Embryonic facial prominence (tissue), 1 donor: ENCODE data around the gene SLFN14.
"Not testable (repeated sequence)": the region's sequence is repeated elsewhere in the genome, so short reads cannot be mapped to it uniquely, and the experiment has no call there.

Source experiments
- DNase-seq: peaks from one replicate; pipeline ENCODE4 v3.0.0-alpha.2; 2016; ENCODE audit errors: extremely low spot score

The SLFN14 gene

DNA sequence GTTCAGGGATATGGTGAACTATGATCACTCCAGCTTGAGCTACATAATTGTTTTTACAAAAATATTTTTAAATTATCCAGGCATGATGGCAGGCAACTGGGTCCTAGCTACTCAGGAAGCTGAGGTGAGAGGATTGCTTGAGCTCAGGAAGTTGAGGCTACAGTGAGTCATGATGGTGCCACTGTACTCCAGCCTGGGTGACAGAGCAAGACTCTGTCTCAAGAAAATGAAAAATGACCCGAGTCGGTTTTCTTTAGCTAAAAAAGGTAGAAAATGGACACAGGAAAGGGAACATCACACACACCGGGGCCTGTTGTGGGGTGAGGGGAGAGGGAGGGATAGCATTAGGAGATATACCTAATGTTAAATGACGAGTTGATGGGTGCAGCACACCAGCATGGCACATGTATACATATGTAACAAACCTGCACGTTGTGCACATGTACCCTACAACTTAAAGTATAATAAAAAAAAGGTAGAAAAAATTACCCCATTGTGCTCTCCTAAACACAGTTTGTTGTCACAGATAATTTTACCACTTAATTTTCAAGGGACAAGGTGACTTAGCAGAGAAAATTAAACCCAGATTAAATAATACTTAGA lies 38.9 kb downstream of the SLFN14 start:
- not testable (repeated sequence) for DNase-seq

GRCh38 chr17:35521150-35521549 lies 39.5 kb downstream of the SLFN14 start:
- DNase-seq, result no peak

- no peak for DNase-seq
Observed at GRCh38 chr17:35519906-35520442, 40.6 kb downstream of the SLFN14 start.

- no peak for DNase-seq
Observed at GRCh38 chr17:35519439-35519838, 41.2 kb downstream of the SLFN14 start.

DNA sequence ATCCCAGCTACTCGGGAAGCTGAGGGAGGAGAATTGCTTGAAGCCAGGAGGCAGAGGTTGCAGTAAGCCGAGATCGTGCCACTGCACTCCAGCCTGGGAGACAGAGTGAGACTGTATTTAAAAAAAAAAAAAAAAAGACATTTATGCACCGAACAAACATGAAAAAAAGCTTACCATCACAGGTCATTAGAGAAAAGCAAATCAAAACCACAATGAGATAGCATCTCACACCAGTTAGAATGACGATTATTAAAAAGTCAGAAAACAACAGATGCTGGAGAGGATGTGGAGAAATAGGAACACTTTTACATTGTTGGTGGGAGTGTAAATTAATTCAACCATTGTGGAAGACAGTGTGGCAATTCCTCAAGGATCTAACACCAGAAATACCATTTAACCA lies 42.2 kb downstream of the SLFN14 start:
- not testable (repeated sequence) for DNase-seq

- DNase-seq, result no peak
Observed at GRCh38 chr17:35515027-35515426, 45.6 kb downstream of the SLFN14 start.

DNA sequence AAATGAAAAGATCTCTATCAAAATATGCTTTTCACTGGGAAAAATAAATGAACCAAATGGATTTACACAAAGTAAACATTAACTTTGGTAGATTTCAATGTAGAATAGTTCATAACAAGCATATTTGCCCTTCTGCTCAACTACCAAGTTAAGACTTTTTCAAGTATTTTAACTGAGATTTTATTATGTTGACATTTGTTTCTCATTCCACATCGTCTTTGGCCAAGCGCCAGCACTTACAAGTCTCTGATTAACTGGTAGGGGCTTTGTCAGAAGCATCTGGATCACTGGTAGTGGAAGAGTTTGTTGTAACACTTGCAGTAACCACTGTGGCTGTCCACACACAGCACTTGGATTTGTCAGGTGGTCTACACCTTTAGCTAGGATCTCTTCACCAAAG lies 46.1 kb downstream of the SLFN14 start:
- DNase-seq, result no peak
